GM21529 (cell line): ENCODE results near the gene RINT1.

ENCODE experiments used
- ATAC-seq: cut with Tn5 transposase; IDR thresholded peaks from one replicate; pipeline ENCODE4 v1.9.1; 2021; ENCODE audit not compliant: unreplicated experiment

The RINT1 gene

DNA sequence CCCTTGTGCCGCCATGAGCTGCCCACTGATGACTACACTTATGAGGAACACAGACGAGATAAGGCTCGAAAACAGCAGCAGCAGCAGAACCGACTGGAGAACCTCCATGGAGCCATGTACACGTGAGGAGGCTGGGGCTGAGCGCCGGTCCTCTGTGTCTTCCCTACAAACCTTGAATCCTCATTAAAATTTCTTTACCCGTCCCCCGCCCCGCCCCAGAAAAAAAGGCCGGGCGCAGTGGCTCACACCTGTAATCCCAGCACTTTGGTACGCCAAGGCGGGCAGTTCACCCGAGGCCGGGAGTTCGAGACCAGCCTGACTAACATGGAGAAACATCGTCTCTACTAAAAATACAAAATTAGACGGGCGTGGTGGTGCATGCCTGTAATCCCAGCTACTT lies 1.5 kb upstream of the RINT1 start:
- no peak for ATAC-seq

- ATAC-seq, result no peak
These were observed 884 bp downstream of the RINT1 start for GRCh38 chr7:105532709-105533460.

- ATAC-seq, result no peak
These were observed 6.3 kb downstream of the RINT1 start for GRCh38 chr7:105538339-105538738.

DNA sequence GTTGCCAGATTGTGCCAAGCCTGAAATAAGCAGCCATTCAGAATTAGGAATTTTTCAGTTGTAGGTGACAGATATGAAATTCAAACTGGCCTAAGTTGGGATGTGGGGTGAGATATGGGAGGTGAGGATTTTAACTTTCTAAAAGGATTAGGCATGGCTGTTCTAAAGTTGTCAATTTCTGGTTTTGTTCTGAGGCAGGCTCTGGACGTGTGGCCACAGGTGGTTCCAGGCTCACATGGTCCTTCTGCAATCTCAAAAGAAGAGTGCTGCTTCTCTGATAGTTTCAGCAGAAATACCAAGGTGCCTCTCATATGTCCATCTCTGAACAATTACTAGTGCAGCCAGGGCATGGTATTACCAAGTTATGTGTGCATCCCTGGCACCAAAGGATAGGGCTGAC lies 27.9 kb downstream of the RINT1 start:
- no peak for ATAC-seq

GRCh38 chr7:105565190-105565589 lies 33.2 kb downstream of the RINT1 start:
- ATAC-seq, result no peak

- no peak for ATAC-seq
These were observed 35.0 kb downstream of the RINT1 start for GRCh38 chr7:105567024-105567423.

DNA sequence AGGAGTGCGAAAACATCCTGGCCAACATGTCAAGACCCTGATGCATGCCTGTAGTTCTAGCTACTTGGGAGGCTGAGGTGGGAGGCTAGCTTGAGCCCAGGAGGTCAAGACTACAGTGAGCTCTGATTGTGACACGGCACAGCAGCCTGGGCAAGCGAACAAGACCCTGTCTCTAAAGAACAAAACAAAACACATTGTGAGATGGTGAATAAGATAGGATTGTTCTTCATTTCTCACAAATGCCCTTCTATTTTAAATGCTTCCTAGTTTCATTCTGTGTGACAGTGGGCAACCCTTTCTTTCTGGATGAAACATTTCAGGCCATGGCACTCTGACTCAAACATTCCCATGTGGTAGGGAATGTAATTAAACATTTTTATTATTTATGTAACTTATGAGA lies 35.8 kb downstream of the RINT1 start:
- ATAC-seq, result no peak

- no peak for ATAC-seq
These were observed 39.9 kb downstream of the RINT1 start for GRCh38 chr7:105571891-105572290.

- no peak for ATAC-seq
These were observed 45.2 kb downstream of the RINT1 start for GRCh38 chr7:105577251-105577650.

DNA sequence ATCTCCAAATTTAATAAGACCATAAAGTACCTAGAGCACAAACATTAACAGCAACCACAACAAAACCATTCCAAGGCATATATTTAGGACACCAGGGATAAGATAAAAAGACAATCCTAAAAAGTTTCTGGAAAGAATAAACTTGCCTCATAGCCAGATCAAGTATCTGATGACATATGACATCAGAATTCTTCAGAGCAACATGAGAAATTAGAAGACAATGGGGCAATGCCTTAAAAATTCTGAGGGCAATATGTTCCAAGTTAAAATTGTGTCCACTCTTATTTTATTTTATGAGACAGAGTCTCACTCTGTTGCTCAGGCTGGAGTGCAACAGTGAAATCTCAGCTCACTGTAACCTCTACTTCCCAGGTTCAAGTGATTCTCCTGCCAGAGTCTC lies 46.5 kb downstream of the RINT1 start:
- ATAC-seq, result no peak

- ATAC-seq, result no peak
These were observed 48.2 kb downstream of the RINT1 start for GRCh38 chr7:105580022-105580740.

DNA sequence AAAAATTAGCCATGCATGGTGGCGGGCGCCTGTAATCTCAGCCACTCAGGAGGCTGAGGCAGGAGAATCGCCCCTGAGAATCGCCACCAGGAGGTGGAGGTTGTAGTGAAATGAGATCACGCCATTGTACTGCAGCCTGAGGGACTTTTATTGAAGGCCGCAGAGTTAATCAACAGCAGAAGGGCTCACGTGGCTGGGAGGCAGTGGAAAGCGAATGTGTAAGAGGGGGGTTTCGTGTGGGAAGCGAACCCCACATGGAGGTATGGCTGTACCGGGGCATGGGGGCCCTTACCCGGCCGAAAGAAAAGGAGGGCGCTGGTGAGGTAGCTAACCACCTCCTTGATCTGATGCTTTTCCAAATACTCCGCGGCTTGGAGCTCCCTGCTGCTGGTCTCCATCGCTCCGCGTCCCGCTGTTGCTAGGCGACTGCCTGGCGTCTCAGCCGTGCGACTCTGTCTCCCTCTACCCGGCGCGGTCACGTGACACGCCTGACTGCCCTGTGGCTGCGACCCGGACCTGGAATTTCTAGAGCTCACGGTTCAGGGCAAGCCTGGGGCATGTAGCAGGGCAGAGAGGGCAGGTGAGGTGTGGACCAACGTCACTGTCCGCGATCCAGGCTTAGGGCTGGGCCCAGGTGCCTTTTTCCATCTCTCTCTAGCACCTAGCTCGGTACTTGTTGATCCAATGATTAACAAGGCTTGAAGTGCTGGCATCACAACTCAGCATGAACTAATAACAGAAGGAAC lies 49.2 kb downstream of the RINT1 start, which contains the start of gene EFCAB10:
TSS of gene EFCAB10 (minus strand) at position 428 of the 746 bp plus-strand sequence. CDS start at position 398, 30 bp downstream.
- peak; percentile 78 for ATAC-seq

- no peak for ATAC-seq
These were observed 51.1 kb downstream of the RINT1 start for GRCh38 chr7:105583061-105583460.

DNA sequence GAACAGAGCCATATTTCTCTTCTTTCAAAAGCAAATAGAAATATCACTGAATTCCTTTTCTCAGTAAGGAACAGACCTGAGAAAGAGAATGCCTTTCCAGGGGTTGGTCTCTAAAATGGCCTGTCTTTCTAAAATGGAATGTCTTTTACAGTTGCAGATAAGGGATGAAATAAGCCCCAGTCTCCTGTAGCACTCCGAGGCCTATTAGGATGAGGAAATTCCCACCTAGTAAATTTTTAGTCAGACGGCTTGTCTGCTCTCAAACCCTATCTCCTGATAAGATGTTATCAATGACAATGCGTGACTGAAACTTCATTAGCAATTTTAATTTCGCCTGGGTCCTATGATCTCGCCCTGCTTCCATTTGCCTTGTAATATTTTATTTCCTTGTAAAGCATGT lies 52.2 kb downstream of the RINT1 start:
- no peak for ATAC-seq

DNA sequence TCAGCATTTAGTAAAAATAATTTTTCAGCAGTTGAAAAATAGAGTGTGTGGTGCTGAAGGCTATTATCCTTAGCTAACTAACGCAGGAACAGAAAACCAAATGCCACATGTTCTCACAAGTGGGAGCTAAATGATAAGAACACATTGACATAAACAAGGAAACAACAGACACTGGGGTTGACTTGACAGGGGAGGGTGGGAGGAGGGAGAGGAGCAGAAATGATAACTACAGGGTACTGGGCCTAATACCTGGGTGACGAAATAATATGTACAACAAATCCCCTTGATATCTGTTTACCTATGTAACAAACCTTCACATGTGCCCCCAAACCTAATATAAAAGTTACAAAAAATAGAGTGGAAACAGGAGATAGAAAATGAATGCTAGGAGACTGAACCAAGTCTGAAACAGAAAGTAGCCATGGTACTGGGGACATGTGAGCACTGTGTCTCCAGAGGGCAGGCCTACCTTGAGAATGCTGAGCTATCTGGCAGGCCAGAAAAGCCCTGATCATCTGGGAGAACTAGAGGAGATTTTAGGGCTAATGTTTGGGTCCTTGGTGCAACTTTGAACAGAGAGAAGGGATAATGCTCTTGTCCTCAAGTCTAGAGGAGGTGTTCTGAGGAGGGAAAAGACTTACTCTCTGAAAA lies 54.0 kb downstream of the RINT1 start:
- ATAC-seq, result peak; percentile 43

- no peak for ATAC-seq
These were observed 56.1 kb downstream of the RINT1 start for GRCh38 chr7:105587909-105588635.

DNA sequence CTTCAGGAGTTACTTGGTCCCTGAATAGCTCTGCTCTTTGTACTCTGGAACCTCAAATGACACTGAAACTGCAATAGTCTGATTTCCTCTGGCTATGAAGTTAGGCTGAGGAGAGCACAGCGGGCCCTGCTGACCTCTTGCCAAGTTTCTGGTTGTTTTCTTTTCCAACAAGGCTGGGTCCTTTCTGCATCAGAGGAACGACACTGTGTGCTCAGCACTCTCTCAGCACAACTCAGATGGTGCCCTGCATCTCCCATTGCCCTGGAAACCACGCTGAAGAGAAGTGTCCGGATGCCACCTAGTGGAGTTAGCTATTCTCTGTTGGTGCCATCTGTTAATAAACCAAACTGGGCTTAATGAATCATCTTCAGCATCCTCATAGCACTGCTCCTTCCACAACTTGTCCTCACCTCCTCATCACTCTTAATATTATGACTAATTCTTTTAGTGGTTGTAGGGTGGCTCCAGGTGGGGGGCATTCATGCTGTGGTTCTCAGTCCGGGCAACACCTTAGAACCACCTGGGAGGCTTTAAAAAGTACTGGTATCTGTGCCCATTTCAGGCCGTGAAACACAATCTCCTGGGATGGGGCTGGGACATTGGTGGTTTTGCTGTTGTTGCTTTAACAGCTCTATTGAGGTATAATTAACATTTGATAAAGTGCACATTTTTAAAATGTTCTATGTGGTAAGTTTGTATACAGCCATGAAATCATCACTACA lies 57.5 kb downstream of the RINT1 start:
- ATAC-seq, result peak; percentile 87

DNA sequence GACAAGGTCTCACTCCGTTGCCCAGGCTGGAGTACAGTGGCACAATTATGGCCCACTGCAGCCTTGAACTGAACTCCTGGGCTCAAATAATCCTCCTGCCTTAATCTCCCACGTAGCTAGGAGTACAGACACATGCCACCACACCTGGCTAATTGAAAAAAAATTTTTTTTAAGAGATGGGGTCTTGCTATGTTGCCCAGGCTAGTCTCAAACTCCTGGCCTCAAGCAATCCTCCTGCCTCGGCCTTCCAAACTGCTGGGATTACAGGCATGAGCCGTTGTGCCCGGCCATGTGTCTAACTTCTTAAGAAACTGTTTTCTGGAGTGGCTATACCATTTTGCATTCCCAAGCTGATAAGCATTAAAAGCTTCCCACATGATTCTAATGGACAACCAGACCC lies 58.8 kb downstream of the RINT1 start:
- no peak for ATAC-seq

DNA sequence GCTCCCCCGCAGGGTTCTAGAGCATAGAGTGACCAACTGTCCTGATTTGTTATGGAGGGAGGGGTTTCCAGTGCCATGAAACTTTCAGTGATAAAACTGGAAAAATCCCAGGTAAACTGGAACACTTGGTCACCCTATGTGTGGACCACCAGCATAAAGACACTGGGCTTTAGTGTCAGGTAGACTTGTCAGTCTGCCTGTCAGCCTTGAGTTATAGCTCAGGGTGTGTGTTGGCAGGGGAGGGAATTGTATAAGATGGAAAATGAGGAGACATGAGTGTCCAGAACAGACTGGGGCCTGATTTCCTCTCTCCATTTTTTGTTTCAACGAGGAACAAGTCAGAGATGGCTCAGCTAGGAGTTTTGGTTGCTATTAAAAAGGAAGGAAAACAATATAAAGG lies 59.5 kb downstream of the RINT1 start:
- ATAC-seq, result no peak

DNA sequence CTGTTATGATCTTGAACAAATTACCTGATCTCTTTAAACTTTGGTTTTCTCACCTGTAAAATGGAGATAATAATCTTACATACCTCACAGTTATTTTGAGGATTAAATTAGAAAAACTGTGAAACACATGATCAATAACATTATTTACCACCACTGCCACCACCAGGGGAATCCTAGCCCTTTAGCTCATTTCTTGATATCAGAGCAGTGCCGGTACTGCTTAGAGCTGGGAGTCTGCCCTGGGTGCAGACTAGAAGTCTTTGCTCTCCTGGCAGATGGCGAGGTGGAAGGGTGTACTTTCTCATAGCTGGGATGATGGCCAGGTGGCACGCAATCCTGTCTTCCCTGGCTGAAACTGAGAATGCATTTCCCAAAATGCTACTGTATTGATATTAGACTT lies 62.0 kb downstream of the RINT1 start:
- no peak for ATAC-seq
